ENCODE data around the gene KRTAP5-4.
"Not testable (repeated sequence)": the region's sequence is repeated elsewhere in the genome, so short reads cannot be mapped to it uniquely, and the experiment has no call there.

KRTAP5-4 gene

DNA sequence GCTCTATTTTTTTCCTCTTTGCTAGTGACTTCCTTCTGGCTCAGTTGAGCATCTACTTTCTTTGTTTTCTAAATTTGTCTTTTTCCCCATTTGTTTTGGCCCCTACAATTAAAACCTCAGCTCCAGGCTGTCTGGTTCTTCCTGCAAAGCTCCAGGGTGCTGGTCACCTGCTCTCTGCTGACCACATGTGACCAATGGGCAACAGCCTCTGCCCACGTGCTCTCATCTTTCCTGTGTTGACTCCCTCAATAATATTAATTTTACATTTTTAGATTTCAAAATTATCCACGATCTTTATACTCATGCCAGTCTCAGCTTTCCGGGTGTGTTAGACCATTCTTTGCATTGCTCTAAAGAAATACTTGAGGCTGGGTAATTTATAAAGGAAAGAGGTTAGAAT, 23.5 kb downstream of the KRTAP5-4 start:
- not testable (repeated sequence) for DNase-seq

DNA sequence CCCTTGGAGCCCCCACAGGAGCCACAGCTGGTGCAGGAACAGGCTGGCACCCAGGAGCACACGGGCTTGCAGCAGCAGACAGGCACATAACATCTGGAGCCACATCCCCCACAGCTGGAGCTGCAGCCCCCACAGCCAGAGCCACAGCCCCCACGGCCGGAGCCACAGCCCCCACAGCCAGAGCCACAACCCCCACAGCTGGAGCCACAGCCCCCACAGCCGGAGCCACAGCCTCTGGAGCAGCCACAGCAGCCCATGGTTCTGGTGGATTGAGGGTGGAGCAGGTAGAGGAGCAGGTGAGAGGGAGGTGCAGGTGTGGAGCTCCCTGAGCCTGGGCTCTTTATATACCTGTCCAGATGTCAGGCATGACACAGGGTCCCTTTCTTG, 24.0 kb downstream of the KRTAP5-4 start, which contains the start of gene KRTAP5-2:
Gene KRTAP5-2 (minus strand): TSS at position 301 of the 387 bp plus-strand sequence. CDS start 44 bp downstream, at position 257.
- no peak for DNase-seq

DNA sequence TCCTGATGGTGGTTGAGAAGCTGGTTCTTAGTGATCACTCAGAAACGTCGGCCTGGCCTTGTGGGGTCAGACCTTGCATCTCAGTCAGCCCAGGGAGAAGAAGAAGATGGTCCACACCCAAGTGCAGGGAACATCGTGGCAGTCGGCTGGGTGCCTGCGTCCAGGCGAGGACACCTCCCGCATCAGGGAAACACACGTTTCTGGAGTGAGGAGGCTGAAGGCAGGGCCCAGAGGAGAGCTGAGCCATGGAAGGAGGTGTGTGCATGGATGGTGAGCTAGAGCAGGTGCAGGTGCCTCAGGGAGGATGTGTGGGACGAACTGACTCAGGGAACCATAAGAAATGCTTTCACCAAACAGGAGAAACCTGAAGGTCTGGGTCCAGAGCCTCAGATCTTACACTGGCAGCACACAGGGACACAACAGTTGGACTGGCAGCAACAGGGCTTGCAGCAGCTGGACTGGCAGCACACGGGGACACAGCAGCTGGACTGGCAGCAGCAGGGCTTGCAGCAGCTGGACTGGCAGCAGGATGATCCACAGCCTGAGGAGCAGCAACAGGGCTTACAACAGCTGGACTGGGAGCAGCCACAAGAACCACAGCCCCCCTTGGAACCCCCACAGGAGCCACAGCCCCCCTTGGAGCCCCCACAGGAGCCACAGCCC, 24.5 kb downstream of the KRTAP5-4 start:
- no peak for DNase-seq

DNA sequence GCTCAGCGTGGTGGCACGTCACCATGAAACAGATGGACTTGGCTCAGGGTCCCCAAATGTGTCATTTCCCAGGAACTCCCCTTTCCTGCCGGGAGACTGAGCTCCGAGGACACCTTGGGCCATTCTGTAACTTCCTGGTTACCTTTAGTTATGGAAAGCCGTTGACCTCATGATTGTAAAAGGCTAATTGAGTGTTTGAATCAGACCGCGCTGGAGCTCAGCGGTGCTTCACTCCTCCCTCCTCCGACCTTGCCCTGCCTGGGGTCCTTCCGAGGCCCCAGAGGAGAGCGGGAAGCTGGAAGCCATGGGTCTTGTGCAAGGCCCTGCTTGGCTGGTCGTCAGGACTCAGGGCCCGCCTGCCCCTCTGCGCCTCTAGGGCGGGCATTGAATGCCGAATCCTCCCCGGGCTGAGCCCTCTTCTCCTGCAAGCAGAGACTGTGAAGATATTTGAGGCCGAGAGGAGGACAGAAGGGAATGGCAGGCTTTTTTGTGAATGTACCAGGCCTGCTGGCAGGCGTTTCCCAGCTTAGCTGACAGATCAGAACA, 25.3 kb downstream of the KRTAP5-4 start:
- DNase-seq: not testable (repeated sequence)

DNA sequence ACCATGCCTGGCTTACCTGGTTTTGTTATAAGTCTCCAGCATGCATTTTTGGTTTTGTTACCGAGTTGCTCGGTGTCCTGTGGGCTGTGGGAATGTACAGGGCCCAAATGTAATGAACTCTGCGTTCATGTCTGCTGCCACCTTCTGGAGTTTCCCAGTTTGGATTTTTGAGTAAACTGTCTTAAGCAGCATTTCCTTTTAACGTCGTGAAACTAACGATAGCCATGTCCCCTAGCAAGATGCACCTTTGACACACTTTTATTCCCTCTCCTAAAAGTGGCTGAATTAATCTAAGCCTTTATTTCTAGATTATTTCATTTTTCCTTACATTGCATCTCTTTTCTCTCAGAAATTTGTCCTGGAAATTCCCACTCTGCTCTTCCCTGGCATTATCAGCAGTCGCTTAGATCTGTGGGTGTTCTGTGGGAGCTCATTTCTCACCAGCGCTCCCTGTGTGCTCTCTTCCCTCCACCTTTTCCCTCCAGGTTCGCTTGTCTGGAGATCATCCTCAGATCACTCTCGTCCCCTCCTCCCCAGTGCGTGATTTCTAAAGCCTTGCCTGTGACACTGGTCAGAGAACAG, 25.9 kb downstream of the KRTAP5-4 start:
- DNase-seq: not testable (repeated sequence)

DNA sequence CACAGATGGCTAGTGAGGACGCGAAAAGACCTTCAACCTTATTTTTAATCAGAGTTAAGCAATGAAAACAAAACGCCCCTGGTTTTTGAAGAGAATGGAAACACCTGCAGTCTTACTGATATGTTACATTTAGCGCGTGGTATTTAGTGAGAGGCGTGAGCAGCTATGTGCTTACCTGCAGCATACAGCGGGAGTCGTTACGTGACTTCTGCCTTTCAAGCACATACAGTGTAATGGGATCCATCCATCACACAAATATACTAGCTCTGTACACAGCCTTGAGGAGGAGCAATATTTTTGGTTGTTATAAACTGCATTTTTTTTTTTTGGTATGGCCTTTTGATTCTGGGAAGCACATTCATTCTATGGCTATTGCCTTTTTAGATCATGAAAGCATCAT, 29.3 kb downstream of the KRTAP5-4 start:
- DNase-seq: no peak

DNA sequence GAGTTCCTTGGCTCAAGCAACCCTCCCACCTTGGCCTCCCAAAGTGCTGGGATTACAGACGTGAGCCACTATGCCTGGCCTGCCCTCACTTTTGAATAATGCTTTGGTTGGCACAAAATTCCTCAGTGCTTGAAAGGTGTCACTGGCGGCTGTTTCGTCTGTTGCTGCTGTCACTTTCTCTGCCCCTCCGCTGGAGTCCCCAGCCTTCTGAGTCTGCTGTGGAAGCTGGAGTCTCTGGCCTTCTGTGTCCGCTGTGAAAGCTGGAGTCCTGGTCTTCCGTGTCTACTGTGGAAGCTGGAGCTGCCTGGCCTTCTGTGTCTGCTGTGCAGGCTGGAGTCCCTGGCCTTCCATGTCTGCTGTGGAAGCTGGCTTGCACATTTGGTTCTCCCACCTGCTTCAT, 31.9 kb downstream of the KRTAP5-4 start:
- no peak for DNase-seq

DNA sequence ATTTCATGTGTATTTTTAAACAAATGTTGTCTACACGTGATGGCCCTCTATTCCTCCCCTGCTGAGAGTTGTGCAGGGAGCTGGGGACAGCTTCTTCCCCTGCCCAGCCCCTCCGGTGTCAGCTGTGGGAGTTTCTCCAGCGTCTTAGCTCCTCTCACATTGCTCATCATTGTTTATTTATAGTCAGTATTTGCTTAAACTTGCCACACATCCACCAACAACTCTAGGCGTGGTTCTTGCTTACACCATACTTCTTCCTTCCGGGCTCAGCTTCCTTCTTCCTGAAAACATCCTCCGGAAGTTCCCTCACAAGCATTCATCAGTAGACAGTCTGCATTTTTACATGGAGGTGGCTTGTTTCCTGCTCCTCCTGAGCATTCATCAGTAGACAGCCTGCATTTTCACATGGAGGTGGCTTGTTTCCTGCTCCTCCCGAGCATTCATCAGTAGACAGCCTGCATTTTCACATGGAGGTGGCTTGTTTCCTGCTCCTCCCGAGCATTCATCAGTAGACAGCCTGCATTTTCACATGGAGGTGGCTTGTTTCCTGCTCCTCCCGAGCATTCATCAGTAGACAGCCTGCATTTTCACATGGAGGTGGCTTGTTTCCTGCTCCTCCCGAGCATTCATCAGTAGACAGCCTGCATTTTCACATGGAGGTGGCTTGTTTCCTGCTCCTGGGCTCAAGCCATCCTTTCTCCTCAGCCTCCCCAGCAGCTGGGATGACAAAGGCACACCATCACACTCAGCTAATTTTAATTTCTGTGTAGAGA, 32.6 kb downstream of the KRTAP5-4 start:
- DNase-seq: not testable (repeated sequence)

- no peak for DNase-seq
These were observed 35.2 kb downstream of the KRTAP5-4 start for GRCh38 chr11:1586699-1587098.

GRCh38 chr11:1584661-1585370, 37.1 kb downstream of the KRTAP5-4 start, which contains the start of gene KRTAP5-1:
TSS of gene KRTAP5-1 (minus strand) at chr11:1585283. CDS start at chr11:1585249, 34 bp downstream.
- DNase-seq: not testable (repeated sequence)

- DNase-seq: not testable (repeated sequence)
These were observed 39.0 kb downstream of the KRTAP5-4 start for GRCh38 chr11:1582909-1583308.

GRCh38 chr11:1581976-1582375, 40.0 kb downstream of the KRTAP5-4 start:
- no peak for DNase-seq

DNA sequence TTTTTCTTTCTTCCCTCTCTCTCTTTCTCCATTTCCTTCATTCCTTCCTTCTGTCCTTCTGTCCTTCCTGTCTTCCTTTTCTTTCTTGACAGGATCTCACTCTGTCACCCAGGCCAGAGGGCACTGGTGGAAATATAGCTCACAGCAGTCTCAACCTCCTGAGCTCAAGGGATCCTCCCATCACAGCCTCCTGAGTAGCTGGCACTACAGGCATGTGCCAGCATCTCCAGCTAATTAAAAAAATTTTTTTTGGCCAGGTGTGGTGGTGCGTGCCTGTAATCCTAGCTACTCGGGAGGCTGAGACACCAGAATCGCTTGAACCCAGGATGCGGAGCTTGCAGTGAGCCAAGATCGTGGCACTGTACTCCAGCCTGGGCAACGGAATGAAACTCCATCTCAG, 45.1 kb downstream of the KRTAP5-4 start:
- no peak for DNase-seq

GRCh38 chr11:1575756-1576155, 46.2 kb downstream of the KRTAP5-4 start:
- DNase-seq: not testable (repeated sequence)

GRCh38 chr11:1574933-1575242, 47.0 kb downstream of the KRTAP5-4 start:
- DNase-seq: no peak

- DNase-seq: peak; percentile 33
These were observed 47.6 kb downstream of the KRTAP5-4 start for GRCh38 chr11:1574238-1574932.

DNA sequence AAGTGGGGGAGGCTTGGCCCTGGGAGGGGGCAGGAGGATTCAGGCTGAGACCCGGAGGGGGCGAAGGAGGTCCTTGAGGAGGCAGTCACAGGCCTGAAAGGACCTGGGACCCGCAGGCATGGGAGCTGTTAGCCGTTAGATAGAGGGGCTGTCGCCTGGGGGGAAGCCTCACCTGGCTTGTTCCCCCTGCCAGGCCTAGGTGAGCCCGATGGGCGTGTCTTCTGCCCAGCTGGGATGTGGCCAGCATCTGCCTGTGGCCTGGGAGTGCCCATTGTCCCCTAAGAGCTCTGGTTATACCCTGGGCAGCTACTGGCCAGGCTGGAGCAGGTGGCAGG, 48.1 kb downstream of the KRTAP5-4 start:
- DNase-seq: no peak

- no peak for DNase-seq
These were observed 48.6 kb downstream of the KRTAP5-4 start for GRCh38 chr11:1573077-1573902.

- DNase-seq: peak; percentile 70
These were observed 49.5 kb downstream of the KRTAP5-4 start, which contains the start of gene DUSP8 for GRCh38 chr11:1572197-1573076. TSS of gene DUSP8 (minus strand) at chr11:1572271. CDS start at chr11:1565826, 6,445 bp downstream.

- DNase-seq: no peak
These were observed 50.2 kb downstream of the KRTAP5-4 start for GRCh38 chr11:1571760-1572196.

All from HCEC 1CT (cell line).